Right lobe of liver (tissue), 6 donors: Measurements from ENCODE around the gene LPCAT3. TPM values are rescaled to one million over a fixed set of nuclear protein-coding genes. Genes with fewer than 3 reads are reported as not detected.
A peak's percentile ranks its signal among the peaks of the same experiment; 100 is the strongest.

ENCODE experiments used
- ATAC-seq, 4 donors: fragments of 200-7000 bp; cut with Tn5 transposase; one replicate each; pipeline ENCODE4 v1.9.1; 2020; ENCODE audit warnings: mild to moderate bottlenecking in 4 of 4, moderate library complexity in 4 of 4
- DNase-seq, 3 donors: peaks; one replicate each; pipeline ENCODE4 v3.0.0-alpha.2; 2020
- H3K27ac ChIP-seq, 3 donors: fragments of 200-600 bp; one replicate each; pipeline ENCODE4 v1.8.0; 2022
- H3K27me3 ChIP-seq, 2 donors: fragments of 200-600 bp; one replicate each; pipeline ENCODE4 v1.8.0; 2022
- H3K36me3 ChIP-seq, 4 donors: fragments of 200-600 bp; sonication (generic) in 1 of 4; one replicate each; pipeline versions ENCODE4 v1.5.1 to v1.8.0; 2017 to 2022; ENCODE audit warnings: control low read depth in 1 of 4
- H3K4me1 ChIP-seq, 4 donors: fragments of 200-600 bp; sonication (generic) in 1 of 4; one replicate each; pipeline versions ENCODE4 v1.5.1 to v1.8.0; 2017 to 2022; ENCODE audit warnings: control low read depth in 1 of 4
- H3K4me3 ChIP-seq, 3 donors: fragments of 200-600 bp; one replicate each; pipeline ENCODE4 v1.8.0; 2022
- H3K9me3 ChIP-seq, 4 donors: fragments of 200-600 bp; sonication (generic) in 1 of 4; one replicate each; pipeline versions ENCODE4 v1.5.1 to v1.8.0; 2017 to 2022; ENCODE audit warnings: control low read depth in 1 of 4
- POLR2A ChIP-seq: fragments of 450-650 bp; IDR thresholded peaks from one replicate; pipeline ENCODE4 v1.6.1; 2017; ENCODE audit warnings: antibody characterized with exemption, mild to moderate bottlenecking
- WGBS: methylation state at CpG from one replicate; pipeline ENCODE4 v1.1.6; 2018; ENCODE audit warnings: low coverage, low lambda C conversion rate; ENCODE audit not compliant: insufficient coverage; ENCODE audit errors: missing lambda C conversion rate; 5-methylcytosine and 5-hydroxymethylcytosine counted together
- intact Hi-C, 2 donors: fragments of 100-400 bp; cut with DNase I; formaldehyde crosslinking; loops; one replicate each; pipeline versions ENCODE4 v1.11.2 to v1.14.1; 2022
- total RNA-seq, 6 experiments: library from RNA; depleted of rRNA in 2 of 6; stranded (reverse); fragments of >200 nt in 2 of 6; fragmentation: NEBNext Ultra II Directional in 3 of 6; extraction: Animal tissue kit (Norgen Biotek cat#: 25700) in 3 of 6; gene quantifications; one replicate each; pipeline versions ENCODE4 v1.1.0 to v1.2.4, GENCODE V29; 2016 to 2023
- TF ChIP-seq, protein P1 (sequence below), 4 donors: fragments of 200-600 bp in 3 of 4; fragments of 450-650 bp in 1 of 4; IDR thresholded peaks; one replicate each; pipeline versions ENCODE4 v1.5.1 to v1.8.0; 2016 to 2022; ENCODE audit warnings: antibody characterized with exemption in 4 of 4, mild to moderate bottlenecking in 2 of 4
- donor health status: DM: no; HTN: yes; CAD: no.
- donor health status: DM: no; HTN: no; CAD: no.
- donor health status: DM: no; HTN: no; CAD: no.
- donor health status: DM: no; HTN: yes; CAD: no.
- donor health status: DM: no; HTN: yes; CAD: no.

LPCAT3 gene
- total RNA-seq, 6 experiments from 2014 or later: 50.6 to 115 (median 77.5) TPM

DNA sequence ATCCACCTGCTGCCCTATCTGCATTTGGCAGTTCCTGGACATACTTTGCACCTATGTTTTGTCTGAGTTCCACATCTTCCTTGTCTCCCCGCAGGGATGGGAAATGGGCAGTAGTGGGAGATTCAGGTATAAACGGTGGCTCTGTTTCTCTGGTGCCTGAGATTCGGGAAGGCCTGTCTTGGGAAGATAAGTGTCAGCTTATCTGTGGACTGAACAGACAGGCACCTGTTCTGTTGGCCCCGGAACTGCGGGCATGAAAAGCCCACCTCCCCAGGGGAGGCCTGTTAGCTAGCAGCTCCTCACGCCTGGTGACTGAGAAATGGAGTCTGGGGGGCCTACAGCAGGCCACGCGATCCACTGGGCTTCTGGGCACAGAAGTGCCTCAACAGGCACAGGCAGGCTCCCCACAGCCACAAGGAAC is 53.7 kb downstream of the LPCAT3 start:
- intact Hi-C loops: no loop called here
- ATAC-seq: no peak
- Histone ChIP-seq H3K27ac (peak overlapping the region; percentile 11 to 44 (median 41)), H3K4me3 (no peak overlapping the region), H3K27me3 (no peaks in the 10 kb centered on the region), H3K36me3 (peaks cover 6 to 38% (median 25%) of the 10 kb centered on the region in 4 donors), H3K9me3 (no peaks in the 10 kb centered on the region), H3K4me1 (peaks cover 2 to 23% (median 12%) of the 10 kb centered on the region in 4 donors)
- TF ChIP-seq, protein P1, sequence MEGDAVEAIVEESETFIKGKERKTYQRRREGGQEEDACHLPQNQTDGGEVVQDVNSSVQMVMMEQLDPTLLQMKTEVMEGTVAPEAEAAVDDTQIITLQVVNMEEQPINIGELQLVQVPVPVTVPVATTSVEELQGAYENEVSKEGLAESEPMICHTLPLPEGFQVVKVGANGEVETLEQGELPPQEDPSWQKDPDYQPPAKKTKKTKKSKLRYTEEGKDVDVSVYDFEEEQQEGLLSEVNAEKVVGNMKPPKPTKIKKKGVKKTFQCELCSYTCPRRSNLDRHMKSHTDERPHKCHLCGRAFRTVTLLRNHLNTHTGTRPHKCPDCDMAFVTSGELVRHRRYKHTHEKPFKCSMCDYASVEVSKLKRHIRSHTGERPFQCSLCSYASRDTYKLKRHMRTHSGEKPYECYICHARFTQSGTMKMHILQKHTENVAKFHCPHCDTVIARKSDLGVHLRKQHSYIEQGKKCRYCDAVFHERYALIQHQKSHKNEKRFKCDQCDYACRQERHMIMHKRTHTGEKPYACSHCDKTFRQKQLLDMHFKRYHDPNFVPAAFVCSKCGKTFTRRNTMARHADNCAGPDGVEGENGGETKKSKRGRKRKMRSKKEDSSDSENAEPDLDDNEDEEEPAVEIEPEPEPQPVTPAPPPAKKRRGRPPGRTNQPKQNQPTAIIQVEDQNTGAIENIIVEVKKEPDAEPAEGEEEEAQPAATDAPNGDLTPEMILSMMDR (IDR thresholded peaks at IDR 0.05): no peak
- no peak for TF ChIP-seq POLR2A
- 54% methylated on average over 3 of the region's 8 CpGs for WGBS
- DNase-seq: peak in 1 of 3 donors; percentile 58

- TF ChIP-seq, protein P1 (IDR thresholded peaks at IDR 0.05): no peak
- no peak for TF ChIP-seq POLR2A
- H3K27ac ChIP-seq: no peak overlapping the region
- H3K27me3 ChIP-seq: no peaks in the 10 kb centered on the region
- intact Hi-C loops: no loop called here
- DNase-seq: no peak
- H3K9me3 ChIP-seq: no peaks in the 10 kb centered on the region
- no peak for ATAC-seq
- H3K36me3 ChIP-seq: peaks cover 6 to 38% (median 25%) of the 10 kb centered on the region in 4 donors
- peaks cover 2 to 17% (median 9%) of the 10 kb centered on the region in 4 donors for H3K4me1 ChIP-seq
- 100% methylated on average over 1 of the region's 17 CpGs for WGBS
- H3K4me3 ChIP-seq: no peak overlapping the region
These were observed 54.4 kb downstream of the LPCAT3 start for GRCh38 chr12:6963791-6964413.

GRCh38 chr12:6963016-6963731 is 55.1 kb downstream of the LPCAT3 start:
- intact Hi-C loops: no loop called here
- DNase-seq: peak in 2 of 3 donors; percentile 50 to 57
- Histone ChIP-seq H3K27me3 (no peaks in the 10 kb centered on the region), H3K27ac (no peak overlapping the region), H3K4me1 (peaks cover 2 to 15% (median 7%) of the 10 kb centered on the region in 4 donors), H3K36me3 (peaks cover 6 to 31% (median 22%) of the 10 kb centered on the region in 4 donors), H3K9me3 (no peaks in the 10 kb centered on the region), H3K4me3 (no peak overlapping the region)
- WGBS: 79% methylated on average over 19 of the region's 32 CpGs
- no peak for TF ChIP-seq POLR2A
- TF ChIP-seq, protein P1 (IDR thresholded peaks at IDR 0.05): no peak
- ATAC-seq: no peak

DNA sequence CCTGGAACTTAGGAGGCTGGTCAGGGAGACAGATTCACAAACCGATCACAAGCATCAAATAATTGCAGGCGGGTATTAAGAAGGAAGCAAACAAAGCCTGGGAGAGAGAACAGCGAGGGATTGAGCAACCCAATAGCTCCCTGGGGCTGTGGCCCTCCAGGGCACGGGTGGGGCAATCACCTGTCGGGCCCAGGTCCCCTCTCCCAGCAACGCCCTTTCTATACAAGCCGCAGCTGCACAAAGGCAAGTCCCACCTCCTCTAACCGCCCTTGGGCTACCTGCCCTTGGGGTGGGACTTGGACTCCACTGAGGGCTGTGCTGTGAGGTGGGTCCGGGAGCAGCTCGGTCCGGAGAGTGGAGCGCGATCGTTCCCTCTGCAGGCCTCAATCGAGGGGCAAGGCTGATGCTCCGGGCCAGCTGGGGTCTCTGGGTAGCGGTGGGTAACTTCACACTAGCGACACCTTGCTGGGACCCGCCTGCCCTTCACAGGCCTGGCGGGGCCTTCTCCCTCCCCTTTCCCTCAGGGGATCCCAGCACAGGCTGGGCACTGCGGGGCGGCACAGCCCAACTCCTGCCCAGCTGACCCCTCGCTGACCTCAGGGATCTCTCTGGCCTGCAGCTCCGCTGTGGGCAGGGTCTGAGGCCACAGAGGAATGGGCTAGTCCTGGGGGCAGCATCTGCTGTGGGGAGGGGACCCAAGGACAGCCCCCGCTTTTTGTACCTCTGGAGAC is 55.8 kb downstream of the LPCAT3 start:
- 16% methylated on average over 5 of the region's 25 CpGs for WGBS
- Histone ChIP-seq H3K4me3 (no peak overlapping the region), H3K36me3 (peaks cover 4 to 24% (median 17%) of the 10 kb centered on the region in 4 donors), H3K4me1 (peaks cover 2 to 15% (median 7%) of the 10 kb centered on the region in 4 donors), H3K9me3 (no peaks in the 10 kb centered on the region), H3K27me3 (no peaks in the 10 kb centered on the region), H3K27ac (peak overlapping the region in 2 of 3 donors; percentile 0 to 62)
- ATAC-seq (peak in 3 of 4 donors; percentile 5 to 12 (median 6)), DNase-seq (peak in 2 of 3 donors; percentile 47 to 50)
- no peak for TF ChIP-seq POLR2A
- TF ChIP-seq, protein P1 (IDR thresholded peaks at IDR 0.05): no peak
- intact Hi-C loops: no loop called here
